GM13977 (cell line): ENCODE results near the gene LMNB1.
"Not testable (repeated sequence)": the region's sequence is repeated elsewhere in the genome, so short reads cannot be mapped to it uniquely, and the experiment has no call there.

Experiments
- DNase-seq: peaks from one replicate; pipeline ENCODE4 v3.0.0; 2012; ENCODE audit warnings: low spot score
- in situ Hi-C: fragments of 300-500 bp; cut with MboI; formaldehyde crosslinking; loops from one replicate; pipeline ENCODE4 v1.12.0; 2022; ENCODE audit warnings: low sequenced_read_pairs, low pct_unique_long_range_greater_than_20kb, mixed read lengths, inconsistent platforms; ENCODE audit not compliant: unreplicated experiment
- TF ChIP-seq, protein P1 (sequence below): IDR thresholded peaks from 2 replicates; pipeline ENCODE4 v1.5.1; 2012; ENCODE audit warnings: mild to moderate bottlenecking, control low read depth; ENCODE audit not compliant: insufficient read depth; ENCODE audit errors: extremely low read depth, missing control alignments

Gene LMNB1

DNA sequence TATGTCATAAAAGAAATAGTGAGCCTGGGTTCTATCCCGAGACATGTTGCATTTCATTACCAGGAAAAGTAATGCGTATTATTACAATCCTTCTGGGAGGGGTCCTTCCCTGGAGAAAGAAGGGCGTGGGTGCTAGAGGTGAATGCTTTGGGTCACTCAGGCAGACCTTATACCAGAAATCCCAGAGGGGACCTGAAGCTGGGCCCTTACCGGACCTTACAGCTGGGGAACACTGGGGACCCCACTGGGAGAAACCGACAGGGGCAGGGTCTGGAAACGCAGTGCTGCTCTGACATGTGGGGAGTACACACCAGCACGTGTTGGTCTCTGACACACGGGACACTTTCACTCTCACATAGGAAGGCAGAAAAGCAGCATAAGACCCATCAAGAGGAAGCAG is 71.3 kb downstream of the LMNB1 start:
- TF ChIP-seq, protein P1, sequence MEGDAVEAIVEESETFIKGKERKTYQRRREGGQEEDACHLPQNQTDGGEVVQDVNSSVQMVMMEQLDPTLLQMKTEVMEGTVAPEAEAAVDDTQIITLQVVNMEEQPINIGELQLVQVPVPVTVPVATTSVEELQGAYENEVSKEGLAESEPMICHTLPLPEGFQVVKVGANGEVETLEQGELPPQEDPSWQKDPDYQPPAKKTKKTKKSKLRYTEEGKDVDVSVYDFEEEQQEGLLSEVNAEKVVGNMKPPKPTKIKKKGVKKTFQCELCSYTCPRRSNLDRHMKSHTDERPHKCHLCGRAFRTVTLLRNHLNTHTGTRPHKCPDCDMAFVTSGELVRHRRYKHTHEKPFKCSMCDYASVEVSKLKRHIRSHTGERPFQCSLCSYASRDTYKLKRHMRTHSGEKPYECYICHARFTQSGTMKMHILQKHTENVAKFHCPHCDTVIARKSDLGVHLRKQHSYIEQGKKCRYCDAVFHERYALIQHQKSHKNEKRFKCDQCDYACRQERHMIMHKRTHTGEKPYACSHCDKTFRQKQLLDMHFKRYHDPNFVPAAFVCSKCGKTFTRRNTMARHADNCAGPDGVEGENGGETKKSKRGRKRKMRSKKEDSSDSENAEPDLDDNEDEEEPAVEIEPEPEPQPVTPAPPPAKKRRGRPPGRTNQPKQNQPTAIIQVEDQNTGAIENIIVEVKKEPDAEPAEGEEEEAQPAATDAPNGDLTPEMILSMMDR: no peak
- no peak for DNase-seq
- in situ Hi-C loops: no loop called here

DNA sequence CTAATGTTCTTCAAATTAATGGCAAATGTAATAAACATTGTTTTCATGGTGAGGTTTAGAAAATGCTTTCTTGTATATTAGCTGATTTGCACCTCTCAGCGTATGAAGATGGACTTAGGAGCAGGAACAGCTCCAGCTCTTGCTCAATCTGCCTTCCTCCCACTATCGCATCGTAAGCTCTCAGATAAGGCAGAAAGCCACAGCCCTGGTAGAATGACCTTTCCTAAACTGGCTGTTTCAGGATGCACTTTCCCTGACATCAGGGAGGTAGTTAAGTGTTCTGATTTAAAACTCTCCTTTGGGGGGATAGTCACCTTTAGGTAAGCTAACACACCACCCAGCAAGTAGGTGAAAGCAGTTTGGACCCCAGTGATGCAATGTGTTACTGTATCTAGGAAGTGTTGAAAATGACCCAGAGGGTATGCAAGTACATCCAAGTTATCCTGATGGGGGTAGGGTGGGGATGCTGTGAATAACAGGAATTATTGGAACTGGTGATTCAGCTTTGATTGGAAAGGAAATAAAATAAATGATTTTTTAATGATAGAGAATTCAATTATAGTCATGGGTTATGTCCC is 72.3 kb downstream of the LMNB1 start:
- in situ Hi-C loops: no loop called here
- TF ChIP-seq, protein P1: no peak
- DNase-seq: no peak

DNA sequence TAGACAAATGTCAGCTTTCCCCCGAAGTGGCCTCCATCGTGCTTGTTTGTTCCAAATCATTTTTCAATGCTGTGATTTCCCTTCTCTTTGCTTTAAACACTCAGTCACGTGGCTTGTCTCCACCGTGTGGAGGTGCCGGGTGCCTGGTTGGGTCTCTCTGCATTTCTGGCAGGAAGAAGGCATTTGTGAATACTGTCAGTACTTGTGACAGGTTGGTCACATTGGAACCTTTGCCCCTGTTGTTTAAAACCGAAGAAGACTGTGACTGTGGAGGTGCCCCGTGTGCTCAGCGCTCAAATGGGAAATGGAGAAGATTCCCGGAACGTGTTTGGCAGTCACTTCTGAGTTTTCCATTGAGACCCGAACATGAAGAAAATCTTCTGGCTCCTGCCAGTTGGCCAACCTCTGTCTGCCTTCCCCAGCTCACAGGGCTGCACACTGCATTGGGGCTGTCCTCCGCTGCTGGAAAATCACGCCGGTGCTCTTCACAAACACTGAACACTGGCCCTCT is 74.6 kb downstream of the LMNB1 start:
- in situ Hi-C loops: loop anchor here (25.0 kb wide), 1 partner anchor 461 kb away; no protein-coding TSS in a partner anchor
- no peak for DNase-seq
- TF ChIP-seq, protein P1: no peak

DNA sequence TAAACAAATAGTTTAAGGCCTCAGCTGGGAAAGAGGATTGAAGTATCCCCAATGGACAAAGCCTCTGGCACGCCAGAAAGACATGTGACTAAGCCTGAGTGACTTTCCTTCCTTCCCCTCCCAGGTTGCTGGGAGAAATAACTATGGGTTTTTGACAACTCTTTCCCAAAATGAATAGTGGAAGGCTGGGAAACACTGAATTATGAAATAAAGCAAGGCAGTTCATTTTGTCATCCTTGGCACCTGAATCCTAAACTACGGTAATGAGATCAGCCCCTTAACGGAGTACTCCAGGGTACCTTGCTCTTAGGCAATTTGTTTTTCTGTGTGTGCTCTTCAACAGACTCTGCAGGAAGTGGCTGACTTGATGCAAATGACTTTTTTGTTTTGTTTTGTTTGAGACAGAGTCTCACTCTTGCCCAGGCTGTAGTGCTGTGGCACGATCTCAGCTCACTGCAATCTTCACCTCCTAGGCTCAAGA is 75.2 kb downstream of the LMNB1 start:
- in situ Hi-C loops: loop anchor here (25.0 kb wide), 1 partner anchor 460 kb away; no protein-coding TSS in a partner anchor
- TF ChIP-seq, protein P1: no peak
- peak; percentile 40 for DNase-seq

DNA sequence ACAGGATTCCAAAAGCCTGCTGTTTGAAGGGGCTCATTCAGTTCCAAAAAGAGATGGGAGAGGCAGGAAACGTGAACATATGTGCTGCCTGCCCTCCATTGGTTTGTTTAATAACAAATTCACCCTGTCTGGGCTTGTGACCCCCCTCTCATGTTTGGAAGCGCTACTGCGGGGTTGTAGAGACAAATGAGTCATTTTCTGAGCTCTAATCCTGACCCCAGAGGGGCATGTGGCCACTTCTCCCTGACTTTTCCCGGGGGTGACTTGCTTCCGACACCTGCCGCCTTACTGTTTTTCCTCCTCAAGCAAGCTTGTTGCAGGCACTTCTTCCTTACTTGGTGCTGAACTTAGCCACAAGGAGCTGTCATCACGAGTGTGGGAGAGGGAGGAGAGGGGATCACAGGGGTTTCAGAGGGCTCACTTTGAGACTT is 75.9 kb downstream of the LMNB1 start:
- in situ Hi-C loops: loop anchor here (25.0 kb wide), 1 partner anchor 459 kb away; no protein-coding TSS in a partner anchor

DNA sequence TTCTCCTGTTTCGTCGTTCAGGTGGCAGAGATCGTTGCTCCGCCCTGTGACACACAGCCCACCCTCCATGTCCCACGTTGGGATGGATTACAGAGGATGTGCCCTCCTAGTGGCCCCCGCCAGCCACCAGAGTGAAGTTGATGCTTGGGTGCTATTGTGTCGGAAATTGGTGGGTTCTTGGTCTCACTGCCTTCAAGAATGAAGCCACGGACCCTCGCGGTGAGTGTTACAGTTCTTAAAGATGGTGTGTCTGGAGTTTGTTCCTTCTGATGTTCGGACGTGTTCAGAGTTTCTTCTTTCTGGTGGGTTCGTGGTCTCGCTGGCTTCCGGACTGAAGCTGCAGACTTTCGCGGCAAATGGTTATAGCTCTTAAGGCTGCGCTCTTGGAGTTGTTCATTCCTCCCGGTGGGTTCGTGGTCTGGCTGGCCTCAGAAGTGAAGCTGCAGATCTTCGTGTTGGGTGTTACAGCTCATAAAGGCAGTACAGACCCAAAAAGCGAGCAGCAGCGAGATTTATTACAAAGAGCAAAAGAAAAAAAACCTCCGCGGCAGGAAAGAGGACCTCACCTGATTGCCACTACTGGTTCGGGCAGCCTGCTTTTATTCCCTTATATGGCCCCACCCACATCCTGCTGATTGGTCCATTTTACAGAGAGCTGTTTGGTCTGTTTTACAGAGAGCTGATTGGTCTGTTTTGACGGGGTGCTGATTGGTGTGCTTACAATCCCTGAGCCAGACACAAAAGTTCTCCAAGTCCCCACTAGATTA is 76.8 kb downstream of the LMNB1 start:
- in situ Hi-C loops: loop anchor here (25.0 kb wide), 1 partner anchor 459 kb away; no protein-coding TSS in a partner anchor
- not testable (repeated sequence) for DNase-seq

More for the DNA sequence above, 75.9 kb downstream of the LMNB1 start:
- DNase-seq: no peak
- TF ChIP-seq, protein P1: no peak

DNA sequence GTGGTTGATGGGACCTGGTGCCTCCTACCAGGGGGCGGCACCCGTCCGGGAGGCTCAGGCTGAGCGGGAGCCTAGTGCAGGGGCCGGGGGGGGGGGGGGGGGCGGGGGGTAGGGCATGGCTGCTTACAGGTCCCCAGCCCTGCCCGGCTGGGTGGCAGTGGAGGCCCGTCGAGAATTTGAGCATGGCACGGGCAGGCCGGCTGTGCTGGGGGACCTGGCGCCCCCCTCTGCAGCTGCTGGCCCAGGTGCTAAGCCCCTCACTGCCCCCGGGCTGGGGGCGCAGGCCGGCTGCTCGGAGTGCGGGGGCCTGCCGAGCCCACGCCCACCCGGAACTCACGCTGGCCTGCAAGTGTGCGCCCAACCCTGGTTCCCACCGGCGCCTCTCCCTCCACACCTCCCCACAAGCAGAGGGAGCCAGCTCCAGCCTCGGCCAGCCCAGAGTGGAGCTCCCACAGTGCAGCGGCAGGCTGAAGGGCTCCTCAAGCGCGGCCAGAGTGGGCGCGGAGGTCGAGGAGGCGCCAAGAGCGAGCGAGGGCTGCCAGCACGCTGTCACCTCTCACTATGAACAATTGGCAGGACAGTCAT is 77.7 kb downstream of the LMNB1 start:
- in situ Hi-C loops: loop anchor here (25.0 kb wide), 1 partner anchor 458 kb away; no protein-coding TSS in a partner anchor
- no peak for DNase-seq
- TF ChIP-seq, protein P1: no peak
